Measurements from ENCODE around the gene GPD2.

DNA sequence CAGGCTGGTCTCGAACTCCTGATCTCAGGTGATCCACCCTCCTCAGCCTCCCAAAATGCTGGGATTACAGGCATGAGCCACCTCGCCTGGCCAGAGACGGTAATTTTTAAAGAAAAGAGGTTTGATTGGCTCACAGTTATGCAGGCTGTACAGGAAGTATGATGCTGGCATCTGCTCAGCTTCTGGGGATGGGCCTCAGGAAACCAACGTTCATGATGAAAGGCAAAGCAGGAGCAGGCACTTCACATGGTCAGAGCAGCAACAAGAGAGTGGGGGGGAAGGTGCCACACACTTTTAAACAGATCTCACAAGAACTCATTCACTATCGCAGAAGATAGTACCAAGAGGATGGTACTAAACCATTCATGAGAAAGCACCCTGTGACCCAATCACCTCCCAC is 38.0 kb upstream of the GPD2 start:
- TF ChIP-seq, protein P1, sequence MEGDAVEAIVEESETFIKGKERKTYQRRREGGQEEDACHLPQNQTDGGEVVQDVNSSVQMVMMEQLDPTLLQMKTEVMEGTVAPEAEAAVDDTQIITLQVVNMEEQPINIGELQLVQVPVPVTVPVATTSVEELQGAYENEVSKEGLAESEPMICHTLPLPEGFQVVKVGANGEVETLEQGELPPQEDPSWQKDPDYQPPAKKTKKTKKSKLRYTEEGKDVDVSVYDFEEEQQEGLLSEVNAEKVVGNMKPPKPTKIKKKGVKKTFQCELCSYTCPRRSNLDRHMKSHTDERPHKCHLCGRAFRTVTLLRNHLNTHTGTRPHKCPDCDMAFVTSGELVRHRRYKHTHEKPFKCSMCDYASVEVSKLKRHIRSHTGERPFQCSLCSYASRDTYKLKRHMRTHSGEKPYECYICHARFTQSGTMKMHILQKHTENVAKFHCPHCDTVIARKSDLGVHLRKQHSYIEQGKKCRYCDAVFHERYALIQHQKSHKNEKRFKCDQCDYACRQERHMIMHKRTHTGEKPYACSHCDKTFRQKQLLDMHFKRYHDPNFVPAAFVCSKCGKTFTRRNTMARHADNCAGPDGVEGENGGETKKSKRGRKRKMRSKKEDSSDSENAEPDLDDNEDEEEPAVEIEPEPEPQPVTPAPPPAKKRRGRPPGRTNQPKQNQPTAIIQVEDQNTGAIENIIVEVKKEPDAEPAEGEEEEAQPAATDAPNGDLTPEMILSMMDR (IDR thresholded peaks at IDR 0.05; ENCODE audit: borderline replicate concordance, extremely low read depth, low read length, poor library complexity, severe bottlenecking): no peak
- TF ChIP-seq EZH2 (IDR thresholded peaks at IDR 0.05; ENCODE audit: borderline replicate concordance, low read depth, low read length, severe bottlenecking): no peak

All from DND-41 (cell line).